Forelimb muscle (tissue), 1 donor: Measurements from ENCODE around the gene LIMK2. TPM values are rescaled to one million over a fixed set of nuclear protein-coding genes. Genes with fewer than 3 reads are reported as not detected.
"Not testable (repeated sequence)": the region's sequence is repeated elsewhere in the genome, so short reads cannot be mapped to it uniquely, and the experiment has no call there.

ENCODE experiments used
- DNase-seq: peaks from one replicate; pipeline ENCODE4 v3.0.0-alpha.2; 2013; ENCODE audit warnings: low read depth
- polyA plus RNA-seq: library from polyadenylated mRNA; unstranded; fragments of 120-200 nt; gene quantifications from one replicate; pipeline ENCODE4 v1.2.1, GENCODE V29; 2013; ENCODE audit not compliant: insufficient read length

LIMK2 gene
- polyA plus RNA-seq: 23.1 TPM

DNA sequence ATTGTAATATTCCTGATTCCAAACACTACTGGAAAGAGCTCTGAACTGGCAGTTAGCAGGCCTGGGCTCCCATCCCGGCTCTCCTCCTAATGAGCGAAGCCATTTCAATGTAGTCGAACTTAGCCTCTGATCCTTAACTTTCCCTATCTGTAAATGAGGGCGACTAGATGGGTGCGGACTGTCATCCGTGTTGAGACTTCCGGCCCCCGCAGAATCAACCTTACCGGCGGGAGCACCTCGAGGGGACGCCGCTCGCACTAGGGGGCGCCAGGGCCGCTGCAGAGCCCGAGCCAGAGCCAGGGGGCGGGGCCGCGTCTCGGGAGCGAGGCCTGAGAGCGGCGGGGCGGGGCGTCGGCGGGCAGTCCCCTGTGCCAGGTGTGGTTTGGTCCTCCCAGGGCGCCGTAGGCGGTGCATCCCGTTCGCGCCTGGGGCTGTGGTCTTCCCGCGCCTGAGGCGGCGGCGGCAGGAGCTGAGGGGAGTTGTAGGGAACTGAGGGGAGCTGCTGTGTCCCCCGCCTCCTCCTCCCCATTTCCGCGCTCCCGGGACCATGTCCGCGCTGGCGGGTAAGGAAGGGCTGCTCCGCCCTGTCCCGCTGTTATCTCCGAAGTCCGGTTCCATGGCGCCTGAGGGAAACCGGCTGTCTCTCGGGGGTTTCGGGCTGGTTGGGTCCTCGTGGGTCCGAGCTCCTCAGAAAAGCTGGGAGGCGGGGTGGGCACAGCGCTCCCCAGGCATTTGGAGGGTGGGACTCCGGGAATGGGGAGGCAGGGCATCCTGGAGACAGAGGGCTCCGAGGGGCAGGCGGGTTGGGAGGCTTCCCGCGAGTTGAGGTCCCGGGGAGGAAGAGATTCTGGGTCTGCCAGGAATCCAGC is at the start of gene LIMK2:
Gene LIMK2, plus strand, starts transcription at position 437 of the 869 bp plus-strand sequence. Its CDS starts 111 bp downstream, at position 548.
- DNase-seq: no peak

DNA sequence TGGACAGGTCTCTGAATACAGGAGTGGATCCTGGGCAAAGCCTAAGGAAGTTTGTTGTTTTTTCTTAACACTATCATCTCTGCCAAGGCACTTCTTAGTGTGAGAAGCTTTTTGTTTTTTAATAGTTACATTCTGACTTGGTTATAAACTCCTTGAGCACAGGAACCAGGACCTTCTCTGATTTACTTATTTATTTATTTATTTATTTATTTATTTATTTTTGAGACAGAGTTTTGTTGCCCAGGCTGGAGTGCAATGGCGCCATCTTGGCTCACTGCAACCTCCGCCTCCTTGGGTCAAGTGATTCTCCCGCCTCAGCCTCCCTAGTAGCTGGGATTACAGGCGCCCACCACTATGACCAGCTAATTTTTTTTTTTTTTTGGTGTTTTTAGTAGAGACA is 41.1 kb upstream of the LIMK2 start:
- no peak for DNase-seq

DNA sequence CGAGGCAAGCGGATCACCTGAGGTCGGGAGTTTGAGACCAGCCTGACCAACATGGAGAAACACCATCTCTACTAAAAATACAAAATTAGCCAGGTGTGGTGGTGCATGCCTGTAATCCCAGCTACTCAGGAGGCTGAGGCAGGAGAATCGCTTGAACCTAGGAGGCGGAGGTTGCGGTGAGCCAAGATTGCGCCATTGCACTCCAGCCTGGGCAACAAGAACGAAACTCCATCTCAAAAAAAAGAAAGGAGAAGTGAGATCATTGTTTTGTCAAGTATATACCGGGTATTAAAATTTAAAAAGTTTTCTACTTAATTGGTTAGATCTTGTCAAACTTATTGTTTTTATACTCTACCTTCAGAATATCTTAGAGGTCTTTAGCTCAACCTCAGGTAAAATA is 40.4 kb upstream of the LIMK2 start:
- not testable (repeated sequence) for DNase-seq

DNA sequence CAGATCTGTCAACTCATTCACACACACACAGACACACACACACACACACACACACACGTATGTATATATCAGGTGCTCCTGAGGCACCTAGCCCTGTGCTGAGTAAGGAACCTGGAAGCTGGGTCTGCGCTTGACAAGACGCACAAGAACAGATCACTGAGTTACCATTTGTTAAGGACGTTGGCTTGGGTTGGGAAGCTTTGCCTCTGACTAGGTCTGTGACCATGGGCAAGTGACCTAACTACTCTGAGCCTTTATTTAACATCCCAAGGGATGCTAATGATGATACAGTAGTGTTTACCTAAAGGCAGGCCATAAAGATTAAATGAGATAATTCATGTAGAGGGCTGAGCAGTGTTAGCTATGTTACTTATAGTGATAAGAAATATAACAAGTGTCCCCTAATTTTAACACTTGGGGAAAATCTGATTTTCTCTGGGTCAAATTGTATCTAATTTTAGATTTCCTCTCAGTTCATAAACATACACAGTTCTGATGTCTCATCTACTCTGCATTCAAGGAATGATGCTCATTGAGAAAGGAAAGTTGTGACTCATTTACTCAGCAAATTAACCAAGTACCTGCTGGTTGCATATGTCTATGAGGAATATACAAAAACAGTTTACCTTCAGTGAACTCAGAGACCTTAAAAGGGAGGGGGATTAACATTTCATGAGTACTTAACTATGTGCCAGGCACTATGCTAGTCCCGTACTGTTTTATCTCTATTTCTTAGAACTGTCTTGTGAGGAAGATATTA is 38.5 kb upstream of the LIMK2 start:
- no peak for DNase-seq

DNA sequence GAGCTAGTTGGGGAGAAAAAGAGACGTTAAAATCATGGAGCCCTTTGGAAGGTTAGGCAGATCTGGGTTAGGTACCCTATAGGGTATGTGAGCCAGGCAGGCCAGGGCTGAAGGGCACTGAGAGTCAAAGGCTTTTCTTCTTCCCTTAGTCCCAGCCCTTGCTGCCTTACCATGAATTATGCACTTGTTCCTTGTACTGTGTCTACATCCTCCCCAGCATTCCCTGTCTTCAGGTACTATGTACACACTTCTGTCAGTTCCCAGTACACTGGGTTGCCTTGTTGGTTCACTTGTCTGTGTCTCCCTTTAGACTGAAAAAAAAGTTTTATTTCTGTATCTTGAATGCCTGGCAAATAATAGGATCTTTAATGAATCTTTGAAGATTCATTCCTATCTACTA is 35.2 kb upstream of the LIMK2 start:
- no peak for DNase-seq

DNA sequence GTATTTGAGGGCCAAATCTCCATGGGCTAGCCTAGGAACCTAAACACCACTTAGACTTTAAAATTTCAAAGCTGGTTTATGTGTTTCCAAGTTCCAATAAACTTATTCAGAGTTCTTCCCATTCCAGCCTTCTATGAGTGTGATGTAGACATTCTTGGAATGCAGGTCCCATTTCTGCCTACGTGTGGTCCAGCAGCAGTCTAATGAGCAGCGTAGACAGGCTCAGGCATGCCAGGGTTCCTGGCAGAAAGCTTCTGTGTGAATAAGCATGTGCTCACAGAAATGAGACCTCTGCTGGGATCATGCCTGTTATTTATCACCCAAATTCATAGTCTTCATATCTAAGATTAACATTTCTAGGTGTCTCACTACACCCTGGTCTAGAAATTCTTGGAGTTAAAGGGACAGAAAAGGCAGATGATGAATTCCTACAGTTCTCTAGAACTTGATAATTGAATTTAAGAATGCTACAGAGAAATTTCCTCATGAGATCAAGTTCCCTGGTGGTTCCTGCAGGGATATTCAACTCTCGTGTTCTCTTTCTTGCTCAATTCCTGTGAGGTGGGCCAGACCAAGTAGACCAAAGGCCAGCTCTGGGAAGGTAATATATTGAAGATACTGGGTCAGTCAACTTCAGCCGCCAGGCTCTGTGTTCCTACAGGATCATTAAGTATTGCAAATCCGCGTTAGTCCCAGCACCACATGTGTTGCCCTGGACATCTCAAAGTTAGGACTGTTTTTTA is 34.5 kb upstream of the LIMK2 start:
- DNase-seq: no peak

DNA sequence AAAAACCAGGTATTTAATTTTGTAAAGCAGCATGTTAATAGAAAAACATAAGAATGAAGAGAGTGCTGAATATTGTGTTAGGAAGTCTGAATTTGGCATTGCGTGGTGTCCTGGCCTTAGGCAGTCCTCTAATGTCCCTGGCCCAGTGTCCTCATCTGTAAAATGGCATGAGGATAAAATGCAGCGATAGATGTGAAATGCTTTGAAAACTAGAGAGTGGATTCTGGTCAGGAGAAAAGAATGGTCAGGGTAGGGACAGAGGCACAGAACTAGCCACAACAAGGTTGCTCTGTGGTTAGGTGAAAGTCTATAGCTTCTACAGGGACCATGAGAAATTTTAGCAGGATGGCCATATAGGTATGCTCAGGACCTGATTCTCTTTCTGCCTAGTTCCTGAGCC is 33.2 kb upstream of the LIMK2 start:
- no peak for DNase-seq

DNA sequence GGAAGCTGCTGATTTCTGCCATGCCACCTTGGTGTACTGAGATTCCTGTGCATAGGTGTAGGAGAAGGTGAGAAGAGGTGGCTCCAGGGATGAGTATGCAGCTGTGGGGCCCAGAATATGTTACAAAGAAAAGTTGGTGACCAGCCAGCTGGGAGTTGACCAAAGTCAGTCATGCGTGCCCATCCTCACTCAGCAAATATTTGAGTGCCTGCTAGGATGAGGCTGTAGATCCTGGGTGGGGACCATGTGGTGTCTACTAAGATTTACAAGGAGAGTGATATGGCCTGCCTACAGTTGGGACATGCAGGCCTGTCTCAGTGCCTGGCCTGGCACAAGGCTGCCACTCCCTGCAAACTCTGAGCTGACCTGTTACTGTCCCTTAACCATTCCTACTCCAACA is 32.8 kb upstream of the LIMK2 start:
- no peak for DNase-seq

DNA sequence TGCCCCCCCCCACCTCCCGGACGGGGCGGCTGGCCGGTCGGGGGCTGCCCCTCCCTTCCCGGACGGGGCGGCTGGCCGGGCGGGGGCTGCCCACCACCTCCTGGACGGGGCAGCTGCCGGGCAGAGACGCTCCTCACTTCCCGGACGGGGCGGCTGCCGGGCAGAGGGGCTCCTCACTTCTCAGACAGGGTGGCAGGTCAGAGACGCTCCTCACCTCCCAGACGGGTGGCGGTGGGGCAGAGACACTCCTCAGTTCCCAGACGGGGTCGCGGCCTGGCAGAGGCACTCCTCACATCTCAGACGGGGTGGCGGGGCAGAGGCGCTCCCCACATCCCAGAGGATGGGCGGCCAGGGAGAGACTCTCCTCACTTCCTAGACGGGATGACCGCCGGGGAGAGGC is 28.1 kb upstream of the LIMK2 start:
- no peak for DNase-seq

DNA sequence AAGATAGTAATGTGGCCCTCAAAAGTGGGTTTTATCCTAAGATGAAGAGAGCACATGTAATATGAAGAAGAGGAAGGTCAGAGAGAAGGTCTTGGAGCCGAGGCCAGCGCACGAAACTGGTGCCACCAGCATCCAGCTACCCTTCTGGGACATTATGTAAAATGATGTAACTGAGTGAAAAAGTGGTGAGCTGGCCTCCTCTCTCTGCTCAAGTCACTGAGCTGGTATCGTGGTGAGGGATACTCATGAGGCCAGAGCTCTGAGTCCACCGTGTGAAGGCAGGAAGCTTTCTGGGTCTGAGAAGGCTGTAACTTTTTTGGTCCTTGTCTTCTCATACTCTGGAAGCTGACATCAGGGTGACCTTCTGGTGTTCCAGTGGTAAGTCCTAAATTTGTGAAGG is 27.0 kb upstream of the LIMK2 start:
- no peak for DNase-seq

DNA sequence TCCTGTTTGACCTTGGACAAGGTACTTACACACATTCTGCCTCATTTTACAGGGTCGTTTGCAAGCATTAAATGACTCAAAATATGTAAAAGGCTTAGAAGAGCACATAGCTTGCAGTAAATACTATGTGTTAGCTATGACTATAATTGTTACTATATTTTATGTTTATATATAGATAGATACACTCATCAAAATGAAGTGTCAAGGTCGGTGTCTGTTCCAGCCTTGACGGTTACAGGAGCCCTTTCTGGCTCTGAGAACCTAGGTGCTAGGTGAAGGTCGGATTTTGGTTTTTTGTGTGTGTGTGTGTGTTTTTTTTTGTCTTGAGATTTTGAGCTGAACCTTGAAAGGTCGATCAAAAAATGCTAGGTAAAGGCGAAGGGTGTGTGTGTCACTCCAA is 24.5 kb upstream of the LIMK2 start:
- DNase-seq: no peak

DNA sequence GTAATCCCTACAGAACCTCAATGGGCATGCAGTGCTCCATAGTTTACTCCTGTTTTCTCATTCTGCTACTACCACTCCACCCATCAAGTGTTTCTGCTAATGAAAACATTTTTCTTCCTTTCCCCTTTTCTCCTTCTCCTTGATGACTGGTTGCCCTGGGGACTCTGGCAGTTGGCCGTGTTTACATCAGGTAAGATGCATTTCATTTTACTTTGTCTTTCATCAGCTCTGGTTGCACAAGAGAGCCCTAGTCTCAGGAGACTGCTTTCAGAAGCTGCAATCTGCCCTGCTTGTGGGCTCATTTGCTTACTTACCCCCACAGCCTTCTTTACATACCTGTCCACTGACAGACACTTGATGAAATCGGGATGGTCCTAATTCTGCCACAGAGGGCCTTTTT is 19.6 kb upstream of the LIMK2 start:
- no peak for DNase-seq

DNA sequence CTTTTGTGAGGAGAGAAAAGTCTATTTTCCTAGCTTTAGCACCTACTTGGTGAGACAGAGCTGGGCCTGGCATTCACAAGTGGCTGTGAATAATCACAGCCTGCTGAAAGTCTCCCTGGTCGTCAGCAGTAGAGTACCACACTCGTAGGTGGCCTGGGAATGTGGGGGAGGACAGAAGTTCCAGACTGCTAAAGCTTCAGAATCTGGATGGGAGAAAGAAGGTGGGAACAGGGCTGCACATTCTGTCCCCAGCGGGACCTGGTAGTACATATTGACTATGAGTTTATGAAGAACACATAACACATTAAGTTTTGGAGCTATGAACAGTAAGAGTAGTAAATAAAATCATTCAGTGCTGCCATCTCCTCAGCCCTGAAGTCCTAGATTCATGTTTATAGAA is 19.0 kb upstream of the LIMK2 start:
- DNase-seq: no peak

DNA sequence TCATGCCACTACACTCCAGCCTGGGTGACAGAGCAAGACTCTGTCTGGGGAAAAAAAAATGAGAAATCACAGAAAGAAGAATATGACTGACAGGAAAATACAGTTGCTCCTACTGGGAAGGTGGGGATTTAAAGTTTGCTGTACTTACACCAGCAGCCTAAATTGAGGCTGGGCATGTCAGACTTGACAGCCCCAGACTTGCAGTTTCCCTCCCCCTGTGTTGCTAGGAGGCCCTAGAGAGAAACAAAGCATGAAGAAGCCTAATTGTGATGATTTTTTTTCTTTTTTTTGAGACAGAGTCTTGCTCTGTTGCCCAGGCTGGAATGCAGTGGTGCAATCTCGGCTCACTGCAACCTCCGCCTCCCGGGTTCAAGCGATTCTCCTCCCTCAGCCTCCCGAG is 17.4 kb upstream of the LIMK2 start:
- DNase-seq: not testable (repeated sequence)

DNA sequence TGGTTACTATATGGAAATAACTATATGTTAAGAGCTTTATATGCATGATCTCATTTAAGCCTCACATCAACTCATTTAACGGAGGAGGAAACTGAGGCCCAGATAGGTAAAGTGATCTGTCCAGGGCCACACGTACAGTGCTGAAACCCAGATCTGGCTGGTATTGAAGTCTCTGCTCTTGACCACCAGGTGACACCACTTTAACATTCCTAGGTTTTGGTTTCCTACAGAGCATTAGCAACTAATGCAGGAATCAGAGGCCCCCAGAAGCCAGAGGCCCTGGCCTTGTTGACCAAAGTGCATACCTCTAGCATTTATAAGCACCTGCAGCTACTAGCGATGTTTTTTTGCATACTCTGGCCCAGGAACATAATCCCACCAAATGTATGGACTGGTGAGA is 12.9 kb upstream of the LIMK2 start:
- no peak for DNase-seq

DNA sequence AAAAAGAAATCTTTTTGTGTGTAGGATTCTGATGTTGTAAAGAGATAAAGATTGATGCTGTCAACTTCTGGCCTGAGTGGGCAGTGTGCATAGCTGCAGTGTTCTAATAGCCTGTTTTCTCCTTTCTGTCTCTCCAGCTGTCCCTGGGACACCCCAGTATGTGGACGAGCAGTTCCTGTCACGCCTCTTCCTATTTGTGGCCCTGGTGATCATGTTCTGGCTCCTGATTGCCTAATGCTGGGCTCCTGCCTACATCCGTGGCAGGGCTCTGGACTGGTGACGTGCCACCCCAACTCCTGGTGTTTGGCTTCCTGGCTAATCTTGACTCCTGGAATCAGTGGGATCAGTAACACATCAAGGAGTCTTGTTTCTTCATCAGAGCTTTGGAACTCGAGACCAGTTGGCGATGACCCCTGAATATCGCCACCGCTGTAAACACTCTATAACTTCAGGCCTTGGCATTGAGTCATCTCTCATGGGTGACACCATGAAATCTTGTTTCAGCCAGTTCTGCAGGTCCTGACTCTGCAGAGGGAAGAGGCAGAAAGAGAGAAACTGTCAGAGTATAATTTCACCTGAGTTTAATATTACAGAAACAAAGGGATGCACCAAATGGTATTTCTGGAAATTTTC is 7.6 kb upstream of the LIMK2 start:
- not testable (repeated sequence) for DNase-seq

DNA sequence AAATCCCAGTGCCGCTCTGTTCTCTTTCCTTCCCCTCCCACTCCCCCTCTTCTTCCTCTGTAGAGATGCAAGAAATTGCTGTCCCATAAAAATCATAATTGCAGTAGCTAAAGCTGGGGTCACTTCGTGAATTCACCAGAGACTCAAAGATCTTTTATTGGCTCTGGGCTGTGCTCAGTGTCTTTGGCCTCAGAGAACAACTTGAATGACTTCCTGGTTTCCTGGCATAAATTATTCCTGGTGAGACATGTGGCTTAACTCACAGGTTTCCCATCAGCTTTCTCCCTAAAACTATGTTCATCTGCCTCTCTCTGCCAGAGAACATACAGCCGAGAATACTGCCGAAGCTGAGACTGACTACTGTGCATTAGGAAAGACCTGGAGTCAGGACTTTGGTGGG is 7.0 kb upstream of the LIMK2 start:
- not testable (repeated sequence) for DNase-seq

DNA sequence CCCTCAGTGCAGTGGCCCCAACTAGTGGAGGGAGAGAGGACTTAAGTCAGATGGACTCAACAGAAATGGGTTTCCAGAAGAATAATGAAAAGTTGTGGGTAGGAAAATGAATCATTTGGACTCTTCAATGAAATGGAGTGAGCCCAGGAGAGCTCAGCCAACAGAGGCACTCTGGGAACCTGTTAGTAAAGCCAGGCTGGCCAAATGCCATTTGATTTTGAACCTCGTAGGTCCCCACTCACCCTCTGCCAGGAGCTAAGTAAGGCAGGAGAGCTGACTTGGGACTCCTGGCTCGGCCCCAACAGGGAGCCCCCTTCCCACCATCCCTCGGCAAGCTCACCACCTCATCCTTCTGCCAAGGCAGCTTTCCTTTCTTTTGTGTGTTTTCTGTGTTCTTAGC is 5.6 kb upstream of the LIMK2 start:
- DNase-seq: not testable (repeated sequence)

DNA sequence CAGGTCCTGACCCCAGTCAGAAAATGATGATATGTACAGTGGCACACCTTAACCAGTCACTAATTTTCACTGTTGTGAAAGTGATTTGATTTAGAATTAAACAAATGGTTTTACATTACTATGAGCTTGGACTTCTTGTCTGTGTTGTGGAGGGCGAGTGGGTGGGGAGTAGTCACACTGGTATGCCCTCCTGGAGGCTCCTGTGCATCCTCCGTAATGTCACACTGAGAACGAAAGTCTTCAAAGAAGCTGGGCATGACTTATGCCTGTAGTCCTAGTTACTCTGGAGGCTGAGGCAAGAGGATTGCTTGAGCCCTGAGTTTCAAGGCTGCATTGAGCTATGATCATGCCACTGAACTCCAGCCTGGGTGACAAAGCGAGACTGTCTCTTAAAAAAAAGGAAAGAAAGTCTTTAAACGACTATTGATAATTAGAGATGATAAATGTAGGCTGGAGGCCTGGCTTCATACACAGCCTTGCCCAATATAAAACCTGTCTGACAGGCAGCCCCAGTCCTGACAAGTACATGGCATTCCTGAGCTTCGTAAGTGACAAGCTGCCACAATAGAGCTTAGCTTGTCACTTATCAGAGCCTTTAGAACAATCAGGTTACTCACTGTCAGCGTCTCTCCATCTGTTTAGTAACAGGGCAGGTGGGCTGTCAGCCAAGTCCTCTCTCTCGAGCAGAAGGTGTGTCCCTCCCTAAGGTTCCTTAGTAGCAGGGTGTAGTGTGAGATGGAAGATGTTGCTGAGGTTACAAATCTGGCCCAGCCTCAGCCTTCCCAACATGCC is 5.0 kb upstream of the LIMK2 start:
- no peak for DNase-seq

DNA sequence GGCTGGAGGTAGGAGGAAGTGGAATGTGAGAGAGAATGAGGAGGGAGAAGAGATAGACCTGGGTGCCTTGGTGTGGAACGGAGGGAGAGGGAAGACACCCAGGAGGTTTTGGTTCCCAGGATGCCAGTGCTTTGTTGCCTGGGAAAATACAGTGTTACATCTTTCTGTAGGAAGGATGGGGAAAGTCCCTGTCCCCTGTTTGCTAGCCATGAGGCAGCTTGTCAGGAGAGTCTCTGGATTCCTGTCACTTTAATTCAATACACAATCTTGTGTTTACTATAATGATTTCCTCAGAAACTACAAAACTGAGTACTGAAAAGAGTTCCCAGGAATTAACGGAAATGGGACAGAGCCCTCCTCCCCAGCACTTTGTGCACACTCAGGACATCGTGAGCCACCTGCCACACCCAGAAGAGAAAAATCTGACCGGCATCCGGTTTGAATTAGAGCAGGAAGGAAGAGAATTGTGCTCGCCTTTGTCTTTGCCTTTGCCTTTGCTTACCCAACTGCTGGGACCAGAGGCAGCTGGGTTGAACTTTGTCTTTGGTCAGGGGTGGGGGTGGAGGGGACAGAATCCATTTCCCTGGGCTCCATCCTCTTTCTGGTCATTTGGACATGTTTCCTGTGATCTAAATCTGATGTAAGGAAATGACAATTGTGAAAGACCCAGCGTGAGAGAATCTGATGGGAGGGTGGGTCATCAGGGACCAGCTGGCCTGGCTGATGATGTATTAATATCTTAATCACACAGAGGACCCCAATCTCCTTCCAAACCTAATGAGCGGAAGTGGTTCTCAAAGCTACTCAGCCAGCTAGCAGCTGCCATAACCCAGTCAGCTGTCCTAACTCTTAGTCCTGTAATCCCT is 1.3 kb upstream of the LIMK2 start:
- no peak for DNase-seq
